HCT116 (cell line): ENCODE results near the gene IRAK4.

Source experiments
- CTCF ChIP-seq, 3 experiments: fragments of 200-600 bp in 1 of 3; sonication (generic) in 1 of 3; IDR thresholded peaks in 2 of 3; conservative IDR thresholded peaks in 1 of 3; 2 replicates each; pipeline ENCODE4 v1.5.1; 2012 to 2017; ENCODE audit warnings: low read depth in 2 of 3, low read length in 2 of 3, antibody characterized with exemption in 1 of 3, borderline replicate concordance in 1 of 3, control low read depth in 1 of 3, mild to moderate bottlenecking in 1 of 3, mixed read lengths in 1 of 3, mixed run types in 1 of 3, moderate library complexity in 1 of 3; ENCODE audit not compliant: insufficient read depth in 1 of 3
- POLR2AphosphoS5 ChIP-seq: IDR thresholded peaks from 2 replicates; pipeline ENCODE4 v1.6.1; 2011; ENCODE audit warnings: mild to moderate bottlenecking, low read depth, low read length, moderate library complexity

- TF ChIP-seq CTCF (IDR thresholded peaks at IDR 0.05 in 2 of 3, conservative IDR thresholded peaks at IDR 0.05 in 1 of 3; ENCODE audit: borderline replicate concordance in 1 of 3, insufficient read depth in 1 of 3, low read depth in 2 of 3, low read length in 2 of 3) (no peak), POLR2AphosphoS5 (no peak)
These were observed 73.9 kb downstream of the IRAK4 start for GRCh38 chr12:43832463-43833168.
